DND-41 (cell line): ENCODE data around the gene KIF3B.

Experiments used
- CTCF ChIP-seq: IDR thresholded peaks from 2 replicates; pipeline ENCODE4 v1.5.1; 2012; ENCODE audit warnings: borderline replicate concordance, low read length, moderate library complexity, mild to moderate bottlenecking; ENCODE audit not compliant: poor library complexity, severe bottlenecking; ENCODE audit errors: extremely low read depth
- EZH2 ChIP-seq: IDR thresholded peaks from 3 replicates; pipeline ENCODE4 v1.6.1; 2012; ENCODE audit warnings: borderline replicate concordance, low read depth, mild to moderate bottlenecking, moderate library complexity, low read length, inconsistent platforms; ENCODE audit not compliant: severe bottlenecking

- no peak for TF ChIP-seq CTCF
- no peak for TF ChIP-seq EZH2
Observed at GRCh38 chr20:32235331-32236047, 42.0 kb upstream of the KIF3B start.
